ENCODE measurements around the gene LSMEM2. TPM values are rescaled to one million over a fixed set of nuclear protein-coding genes. Genes with fewer than 3 reads are reported as not detected.

LSMEM2 gene
- total and polyA plus RNA-seq, 9 of the 15 experiments (the other 6 are each of a cell fraction or from before 2014, with no cell fraction given), result not detected

DNA sequence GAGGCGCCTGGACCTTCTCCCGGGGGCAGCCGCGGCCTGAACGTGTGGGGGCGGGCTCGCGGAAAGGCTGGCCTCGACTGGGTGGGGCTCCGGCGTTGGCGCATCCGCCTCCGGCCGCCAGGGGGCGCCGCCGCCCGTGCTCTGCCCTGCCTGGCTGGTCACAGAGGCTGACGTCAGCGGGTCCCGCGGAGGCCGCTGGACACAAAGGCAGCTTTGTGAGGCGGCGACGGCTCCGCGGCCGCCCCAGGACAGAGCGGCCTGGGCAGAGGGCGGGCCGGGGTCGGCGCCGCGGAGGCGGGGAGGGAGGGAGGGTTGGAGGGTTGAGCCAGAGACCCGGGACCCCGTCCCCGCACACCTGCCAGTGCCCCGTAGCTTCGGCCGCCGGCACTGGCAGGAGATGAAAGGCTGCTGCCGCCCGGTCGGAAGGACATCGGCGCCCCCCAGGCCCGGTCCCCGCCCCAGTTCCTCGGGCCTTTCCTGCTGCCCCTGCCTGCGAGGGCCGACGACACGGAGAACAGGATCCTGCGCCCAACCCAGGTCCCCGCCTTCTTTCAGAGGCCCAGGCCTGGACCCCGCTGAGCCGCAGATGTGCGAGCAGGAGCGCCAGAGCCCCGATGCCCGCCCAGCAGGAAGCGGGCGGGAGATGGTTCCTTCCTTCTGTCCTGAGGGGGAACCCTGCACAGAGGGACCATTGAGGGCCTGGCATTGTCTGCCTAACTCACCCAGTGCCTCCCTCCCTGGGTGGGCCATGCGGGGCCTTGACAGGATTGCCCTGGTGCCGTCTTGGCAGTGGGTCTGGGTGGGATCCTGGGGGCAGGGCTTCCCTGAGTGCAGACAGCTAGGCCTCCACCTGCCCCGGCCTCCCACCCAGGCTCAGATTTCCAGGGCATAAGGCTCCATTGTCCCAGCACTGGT is 18.6 kb upstream of the LSMEM2 start (continued):
- TF ChIP-seq, protein P1, sequence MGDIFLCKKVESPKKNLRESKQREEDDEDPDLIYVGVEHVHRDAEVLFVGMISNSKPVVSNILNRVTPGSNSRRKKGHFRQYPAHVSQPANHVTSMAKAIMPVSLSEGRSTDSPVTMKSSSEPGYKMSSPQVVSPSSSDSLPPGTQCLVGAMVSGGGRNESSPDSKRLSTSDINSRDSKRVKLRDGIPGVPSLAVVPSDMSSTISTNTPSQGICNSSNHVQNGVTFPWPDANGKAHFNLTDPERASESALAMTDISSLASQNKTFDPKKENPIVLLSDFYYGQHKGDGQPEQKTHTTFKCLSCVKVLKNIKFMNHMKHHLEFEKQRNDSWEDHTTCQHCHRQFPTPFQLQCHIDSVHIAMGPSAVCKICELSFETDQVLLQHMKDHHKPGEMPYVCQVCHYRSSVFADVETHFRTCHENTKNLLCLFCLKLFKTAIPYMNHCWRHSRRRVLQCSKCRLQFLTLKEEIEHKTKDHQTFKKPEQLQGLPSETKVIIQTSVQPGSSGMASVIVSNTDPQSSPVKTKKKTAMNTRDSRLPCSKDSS (IDR thresholded peaks at IDR 0.05; ENCODE audit: low read depth, partially characterized antibody), result no peak
- peak; percentile 51; the same call in 1 of the 2 replicates for TF ChIP-seq ZNF212 (CRISPR knock-in tag; IDR thresholded peaks at IDR 0.05)
- TF ChIP-seq, protein P2, sequence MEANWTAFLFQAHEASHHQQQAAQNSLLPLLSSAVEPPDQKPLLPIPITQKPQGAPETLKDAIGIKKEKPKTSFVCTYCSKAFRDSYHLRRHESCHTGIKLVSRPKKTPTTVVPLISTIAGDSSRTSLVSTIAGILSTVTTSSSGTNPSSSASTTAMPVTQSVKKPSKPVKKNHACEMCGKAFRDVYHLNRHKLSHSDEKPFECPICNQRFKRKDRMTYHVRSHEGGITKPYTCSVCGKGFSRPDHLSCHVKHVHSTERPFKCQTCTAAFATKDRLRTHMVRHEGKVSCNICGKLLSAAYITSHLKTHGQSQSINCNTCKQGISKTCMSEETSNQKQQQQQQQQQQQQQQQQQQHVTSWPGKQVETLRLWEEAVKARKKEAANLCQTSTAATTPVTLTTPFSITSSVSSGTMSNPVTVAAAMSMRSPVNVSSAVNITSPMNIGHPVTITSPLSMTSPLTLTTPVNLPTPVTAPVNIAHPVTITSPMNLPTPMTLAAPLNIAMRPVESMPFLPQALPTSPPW (CRISPR knock-in tag; IDR thresholded peaks at IDR 0.05), result peak; percentile 42; the same call in 1 of the 2 replicates
- no peak for TF ChIP-seq TRIM24 (IDR thresholded peaks at IDR 0.05)
- TF ChIP-seq, protein P3, sequence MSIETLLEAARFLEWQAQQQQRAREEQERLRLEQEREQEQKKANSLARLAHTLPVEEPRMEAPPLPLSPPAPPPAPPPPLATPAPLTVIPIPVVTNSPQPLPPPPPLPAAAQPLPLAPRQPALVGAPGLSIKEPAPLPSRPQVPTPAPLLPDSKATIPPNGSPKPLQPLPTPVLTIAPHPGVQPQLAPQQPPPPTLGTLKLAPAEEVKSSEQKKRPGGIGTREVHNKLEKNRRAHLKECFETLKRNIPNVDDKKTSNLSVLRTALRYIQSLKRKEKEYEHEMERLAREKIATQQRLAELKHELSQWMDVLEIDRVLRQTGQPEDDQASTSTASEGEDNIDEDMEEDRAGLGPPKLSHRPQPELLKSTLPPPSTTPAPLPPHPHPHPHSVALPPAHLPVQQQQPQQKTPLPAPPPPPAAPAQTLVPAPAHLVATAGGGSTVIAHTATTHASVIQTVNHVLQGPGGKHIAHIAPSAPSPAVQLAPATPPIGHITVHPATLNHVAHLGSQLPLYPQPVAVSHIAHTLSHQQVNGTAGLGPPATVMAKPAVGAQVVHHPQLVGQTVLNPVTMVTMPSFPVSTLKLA (conservative IDR thresholded peaks at IDR 0.05), result no peak; a peak in 1 of 4 replicates
- no peak for TF ChIP-seq PHF21A (IDR thresholded peaks at IDR 0.05; ENCODE audit: borderline replicate concordance, low read depth)
- TF ChIP-seq NRF1 (conservative IDR thresholded peaks at IDR 0.05 in 1 of 2, IDR thresholded peaks at IDR 0.05 in 1 of 2), result no peak
- no peak for TF ChIP-seq LEF1 (IDR thresholded peaks at IDR 0.05)
- TF ChIP-seq ZFP36 (IDR thresholded peaks at IDR 0.05; ENCODE audit: low read depth, low read length, partially characterized antibody), result peak; percentile 3
- no peak for TF ChIP-seq NFE2L1 (tag; IDR thresholded peaks at IDR 0.05; ENCODE audit: borderline replicate concordance, low read depth)
- no peak for TF ChIP-seq CBFA2T3 (IDR thresholded peaks at IDR 0.05)
- no peak for TF ChIP-seq SMARCE1 (IDR thresholded peaks at IDR 0.05)
- no peak for TF ChIP-seq ZFP30 (CRISPR knock-in tag; IDR thresholded peaks at IDR 0.05; ENCODE audit: borderline replicate concordance)
- no peak for TF ChIP-seq ZNF41 (CRISPR knock-in tag; conservative IDR thresholded peaks at IDR 0.05)
- peak; percentile 63 for TF ChIP-seq MYC (IDR thresholded peaks at IDR 0.05; ENCODE audit: low read depth, low read length)
- no peak for TF ChIP-seq MYC (CRISPR knock-in tag; IDR thresholded peaks at IDR 0.05; ENCODE audit: borderline replicate concordance, low read depth)
- TF ChIP-seq, protein P4, sequence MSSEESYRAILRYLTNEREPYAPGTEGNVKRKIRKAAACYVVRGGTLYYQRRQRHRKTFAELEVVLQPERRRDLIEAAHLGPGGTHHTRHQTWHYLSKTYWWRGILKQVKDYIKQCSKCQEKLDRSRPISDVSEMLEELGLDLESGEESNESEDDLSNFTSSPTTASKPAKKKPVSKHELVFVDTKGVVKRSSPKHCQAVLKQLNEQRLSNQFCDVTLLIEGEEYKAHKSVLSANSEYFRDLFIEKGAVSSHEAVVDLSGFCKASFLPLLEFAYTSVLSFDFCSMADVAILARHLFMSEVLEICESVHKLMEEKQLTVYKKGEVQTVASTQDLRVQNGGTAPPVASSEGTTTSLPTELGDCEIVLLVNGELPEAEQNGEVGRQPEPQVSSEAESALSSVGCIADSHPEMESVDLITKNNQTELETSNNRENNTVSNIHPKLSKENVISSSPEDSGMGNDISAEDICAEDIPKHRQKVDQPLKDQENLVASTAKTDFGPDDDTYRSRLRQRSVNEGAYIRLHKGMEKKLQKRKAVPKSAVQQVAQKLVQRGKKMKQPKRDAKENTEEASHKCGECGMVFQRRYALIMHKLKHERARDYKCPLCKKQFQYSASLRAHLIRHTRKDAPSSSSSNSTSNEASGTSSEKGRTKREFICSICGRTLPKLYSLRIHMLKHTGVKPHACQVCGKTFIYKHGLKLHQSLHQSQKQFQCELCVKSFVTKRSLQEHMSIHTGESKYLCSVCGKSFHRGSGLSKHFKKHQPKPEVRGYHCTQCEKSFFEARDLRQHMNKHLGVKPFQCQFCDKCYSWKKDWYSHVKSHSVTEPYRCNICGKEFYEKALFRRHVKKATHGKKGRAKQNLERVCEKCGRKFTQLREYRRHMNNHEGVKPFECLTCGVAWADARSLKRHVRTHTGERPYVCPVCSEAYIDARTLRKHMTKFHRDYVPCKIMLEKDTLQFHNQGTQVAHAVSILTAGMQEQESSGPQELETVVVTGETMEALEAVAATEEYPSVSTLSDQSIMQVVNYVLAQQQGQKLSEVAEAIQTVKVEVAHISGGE (CRISPR knock-in tag; IDR thresholded peaks at IDR 0.05), result no peak
- TF ChIP-seq ZNF324 (CRISPR knock-in tag; IDR thresholded peaks at IDR 0.05), result no peak
- no peak for TF ChIP-seq ZNF583 (CRISPR knock-in tag; IDR thresholded peaks at IDR 0.05)
